Epithelial cell of esophagus (primary cell): Measurements from ENCODE around the gene SLC16A1.

ENCODE experiments used
- DNase-seq: peaks from one replicate; pipeline ENCODE4 v3.0.0; 2010; ENCODE audit warnings: low read depth
- H3K4me3 ChIP-seq: 2 replicates; pipeline ENCODE4 v1.5.1; 2011; ENCODE audit warnings: mild to moderate bottlenecking, low read length, control low read depth
- CTCF ChIP-seq: IDR thresholded peaks from 2 replicates; pipeline ENCODE4 v1.5.1; 2011; ENCODE audit warnings: low read depth, mild to moderate bottlenecking, low read length, control low read depth, inconsistent platforms; ENCODE audit not compliant: insufficient read depth; ENCODE audit errors: missing control alignments

Gene SLC16A1

GRCh38 chr1:112954945-112955772 is 837 bp downstream of the SLC16A1 start:
- peak; percentile 75 for DNase-seq
- TF ChIP-seq CTCF = no peak

GRCh38 chr1:112954017-112954650 is 1.9 kb downstream of the SLC16A1 start:
- no peak for DNase-seq
- peak overlapping the region; percentile 89 for H3K4me3 ChIP-seq
- TF ChIP-seq CTCF = no peak

More at GRCh38 chr1:112954945-112955772, 837 bp downstream of the SLC16A1 start:
- peak overlapping the region; percentile 89 for H3K4me3 ChIP-seq

GRCh38 chr1:112950426-112950825 is 5.6 kb downstream of the SLC16A1 start:
- TF ChIP-seq CTCF = no peak
- H3K4me3 ChIP-seq = no peak overlapping the region
- no peak for DNase-seq

- DNase-seq = no peak
- TF ChIP-seq CTCF = no peak
- no peak overlapping the region for H3K4me3 ChIP-seq
Measured at GRCh38 chr1:112946683-112947082, 9.3 kb downstream of the SLC16A1 start.

GRCh38 chr1:112939810-112940209 is 16.2 kb downstream of the SLC16A1 start:
- H3K4me3 ChIP-seq = no peak overlapping the region
- DNase-seq = no peak
- TF ChIP-seq CTCF = no peak

- no peak for DNase-seq
- no peak overlapping the region for H3K4me3 ChIP-seq
- no peak for TF ChIP-seq CTCF
Measured at GRCh38 chr1:112938210-112938609, 17.8 kb downstream of the SLC16A1 start.
